ENCODE measurements around the gene OR5T1.

OR5T1 gene

GRCh38 chr11:56273854-56274253 lies at the start of gene OR5T1:
OR5T1 (plus strand) TSS chr11:56274154; CDS start chr11:56275639, 1,485 bp downstream.
- Mint-ChIP-seq H3K4me3 (no peak within 1 kb of the TSS), H3K4me1 (ENCODE audit: low read depth) (no peaks in the 10 kb centered on the region), H3K27ac (no peak within 1 kb of the TSS), H3K9me3 (peaks cover 22% of the 10 kb centered on the region), H3K36me3 (ENCODE audit: low read depth) (no peaks in the 10 kb centered on the region), H3K27me3 (ENCODE audit: low read depth) (no peaks in the 10 kb centered on the region)

- H3K27ac Mint-ChIP-seq, result no peak within 1 kb of the TSS
- no peaks in the 10 kb centered on the region for H3K36me3 Mint-ChIP-seq (ENCODE audit: low read depth)
- H3K27me3 Mint-ChIP-seq (ENCODE audit: low read depth), result no peaks in the 10 kb centered on the region
- no peaks in the 10 kb centered on the region for H3K4me1 Mint-ChIP-seq (ENCODE audit: low read depth)
- H3K9me3 Mint-ChIP-seq, result peaks cover 29% of the 10 kb centered on the region
- H3K4me3 Mint-ChIP-seq, result no peak within 1 kb of the TSS
These were observed 39.8 kb upstream of the OR5T1 start, which contains the start of gene OR5T2 for GRCh38 chr11:56234155-56234554. OR5T2 (minus strand) TSS chr11:56234255; CDS start chr11:56233062, 1,193 bp downstream.

GRCh38 chr11:56251954-56252353 lies 22.0 kb upstream of the OR5T1 start, which contains the start of gene OR5T3:
OR5T3 (plus strand) TSS chr11:56252254; CDS start chr11:56252254, 0 bp downstream.
- Mint-ChIP-seq H3K4me3 (no peak within 1 kb of the TSS), H3K4me1 (ENCODE audit: low read depth) (no peaks in the 10 kb centered on the region), H3K27me3 (ENCODE audit: low read depth) (no peaks in the 10 kb centered on the region), H3K9me3 (peaks cover 14% of the 10 kb centered on the region), H3K36me3 (ENCODE audit: low read depth) (no peaks in the 10 kb centered on the region), H3K27ac (no peak within 1 kb of the TSS)

GRCh38 chr11:56271092-56271491 lies 2.9 kb upstream of the OR5T1 start:
- Mint-ChIP-seq H3K4me3 (no peak overlapping the region), H3K27me3 (ENCODE audit: low read depth) (no peaks in the 10 kb centered on the region), H3K27ac (no peak overlapping the region), H3K4me1 (ENCODE audit: low read depth) (no peaks in the 10 kb centered on the region), H3K9me3 (peaks cover 27% of the 10 kb centered on the region), H3K36me3 (ENCODE audit: low read depth) (no peaks in the 10 kb centered on the region)

- Mint-ChIP-seq H3K27ac (no peak within 1 kb of the TSS), H3K36me3 (ENCODE audit: low read depth) (no peaks in the 10 kb centered on the region), H3K4me1 (ENCODE audit: low read depth) (no peaks in the 10 kb centered on the region), H3K9me3 (peaks cover 18% of the 10 kb centered on the region), H3K4me3 (no peak within 1 kb of the TSS), H3K27me3 (ENCODE audit: low read depth) (no peaks in the 10 kb centered on the region)
These were observed 18.2 kb downstream of the OR5T1 start, which contains the start of gene OR8H1 for GRCh38 chr11:56292154-56292553. OR8H1 (minus strand) TSS chr11:56292254; CDS start chr11:56291062, 1,192 bp downstream.

GRCh38 chr11:56296898-56297297 lies 22.9 kb downstream of the OR5T1 start:
- Mint-ChIP-seq H3K9me3 (peaks cover 8% of the 10 kb centered on the region), H3K4me1 (ENCODE audit: low read depth) (no peaks in the 10 kb centered on the region), H3K36me3 (ENCODE audit: low read depth) (no peaks in the 10 kb centered on the region), H3K27me3 (ENCODE audit: low read depth) (no peaks in the 10 kb centered on the region), H3K27ac (no peak overlapping the region), H3K4me3 (no peak overlapping the region)

- H3K27ac Mint-ChIP-seq, result no peak overlapping the region
- no peak overlapping the region for H3K4me3 Mint-ChIP-seq
- no peaks in the 10 kb centered on the region for H3K4me1 Mint-ChIP-seq (ENCODE audit: low read depth)
- no peaks in the 10 kb centered on the region for H3K27me3 Mint-ChIP-seq (ENCODE audit: low read depth)
- H3K36me3 Mint-ChIP-seq (ENCODE audit: low read depth), result no peaks in the 10 kb centered on the region
- peaks cover 55% of the 10 kb centered on the region for H3K9me3 Mint-ChIP-seq
These were observed 33.9 kb downstream of the OR5T1 start for GRCh38 chr11:56307836-56308235.

- Mint-ChIP-seq H3K27me3 (ENCODE audit: low read depth) (no peaks in the 10 kb centered on the region), H3K9me3 (peaks cover 24% of the 10 kb centered on the region), H3K4me1 (ENCODE audit: low read depth) (no peaks in the 10 kb centered on the region), H3K4me3 (no peak within 1 kb of the TSS), H3K36me3 (ENCODE audit: low read depth) (no peaks in the 10 kb centered on the region), H3K27ac (no peak within 1 kb of the TSS)
These were observed 40.9 kb downstream of the OR5T1 start, which contains the start of gene OR8K3 for GRCh38 chr11:56314844-56315243. OR8K3 (plus strand) TSS chr11:56315144; CDS start chr11:56318307, 3,163 bp downstream.

Data from T-helper 1 cell treated with Interleukin-12 subunit alpha and Interleukin-12 subunit beta and Interleukin-4 antibody, amounts not matched to agents 30 μg/mL and 1 μg/mL, for 36 hours (primary cell).